Measurements from ENCODE around the gene IFNA13.
A peak's percentile ranks its signal among the peaks of the same experiment; 100 is the strongest.

Gene IFNA13

DNA sequence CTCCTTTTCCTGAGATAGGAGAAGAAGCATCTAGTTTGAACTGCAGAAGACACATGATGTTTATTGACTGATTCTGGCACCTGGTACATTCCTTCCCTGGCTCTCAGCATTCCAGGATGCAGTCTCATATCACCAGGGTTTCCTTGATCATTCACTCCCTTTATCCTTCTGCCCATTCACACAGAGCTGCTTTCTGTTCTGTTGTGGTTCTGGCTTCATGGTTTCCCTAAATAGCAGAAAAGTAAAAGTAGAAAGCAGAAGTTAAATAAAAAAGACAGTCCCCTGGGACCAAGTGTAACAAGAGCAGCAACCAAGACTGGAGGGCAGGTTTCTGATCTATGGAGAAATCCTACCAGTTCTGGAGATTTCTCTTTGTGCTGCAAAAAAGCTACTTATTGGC, 44.2 kb upstream of the IFNA13 start:
- in situ Hi-C loops (cut with HindIII; ENCODE audit: low pct_ligation_motif_present, low sequenced_read_pairs), result no loop called here
- H3K4me3 ChIP-seq (ENCODE audit: low read depth, low read length), result no peak overlapping the region
- H3K27me3 ChIP-seq (replicated peaks), result no peaks in the 10 kb centered on the region
- no peak for DNase-seq
- TF ChIP-seq, protein P1, sequence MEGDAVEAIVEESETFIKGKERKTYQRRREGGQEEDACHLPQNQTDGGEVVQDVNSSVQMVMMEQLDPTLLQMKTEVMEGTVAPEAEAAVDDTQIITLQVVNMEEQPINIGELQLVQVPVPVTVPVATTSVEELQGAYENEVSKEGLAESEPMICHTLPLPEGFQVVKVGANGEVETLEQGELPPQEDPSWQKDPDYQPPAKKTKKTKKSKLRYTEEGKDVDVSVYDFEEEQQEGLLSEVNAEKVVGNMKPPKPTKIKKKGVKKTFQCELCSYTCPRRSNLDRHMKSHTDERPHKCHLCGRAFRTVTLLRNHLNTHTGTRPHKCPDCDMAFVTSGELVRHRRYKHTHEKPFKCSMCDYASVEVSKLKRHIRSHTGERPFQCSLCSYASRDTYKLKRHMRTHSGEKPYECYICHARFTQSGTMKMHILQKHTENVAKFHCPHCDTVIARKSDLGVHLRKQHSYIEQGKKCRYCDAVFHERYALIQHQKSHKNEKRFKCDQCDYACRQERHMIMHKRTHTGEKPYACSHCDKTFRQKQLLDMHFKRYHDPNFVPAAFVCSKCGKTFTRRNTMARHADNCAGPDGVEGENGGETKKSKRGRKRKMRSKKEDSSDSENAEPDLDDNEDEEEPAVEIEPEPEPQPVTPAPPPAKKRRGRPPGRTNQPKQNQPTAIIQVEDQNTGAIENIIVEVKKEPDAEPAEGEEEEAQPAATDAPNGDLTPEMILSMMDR (IDR thresholded peaks at IDR 0.05; ENCODE audit: low read depth, low read length, missing control alignments), result no peak
- no peaks in the 10 kb centered on the region for H3K36me3 ChIP-seq (replicated peaks)
- H3K27ac ChIP-seq, result no peak overlapping the region

DNA sequence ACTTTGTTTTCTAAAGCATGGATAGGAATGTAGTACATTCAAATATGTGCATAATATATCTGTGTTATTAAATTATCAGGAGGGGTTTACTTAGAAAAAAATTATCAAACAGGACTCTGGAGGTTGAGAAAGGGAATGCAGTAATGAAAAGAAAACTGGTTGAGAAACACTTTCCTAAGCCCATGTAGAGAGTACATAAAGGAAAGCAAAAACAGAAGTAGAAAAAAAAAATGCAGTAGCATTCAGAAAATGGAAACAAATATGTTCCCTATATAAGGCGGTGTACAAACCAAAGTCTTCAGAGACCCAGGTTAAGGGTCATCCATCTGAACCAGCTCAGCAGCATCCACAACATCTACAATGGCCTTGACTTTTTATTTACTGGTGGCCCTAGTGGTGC, 41.0 kb upstream of the IFNA13 start, which contains the start of gene IFNA8:
TSS of gene IFNA8 (plus strand) at position 301 of the 400 bp plus-strand sequence. CDS start at position 361, 60 bp downstream.
- Histone ChIP-seq H3K36me3 (replicated peaks) (no peaks in the 10 kb centered on the region), H3K4me3 (ENCODE audit: low read depth, low read length) (no peak within 1 kb of the TSS), H3K27me3 (replicated peaks) (no peaks in the 10 kb centered on the region), H3K27ac (no peak within 1 kb of the TSS)
- TF ChIP-seq, protein P1 (IDR thresholded peaks at IDR 0.05; ENCODE audit: low read depth, low read length, missing control alignments), result no peak
- no peak for DNase-seq
- in situ Hi-C loops (cut with HindIII; ENCODE audit: low pct_ligation_motif_present, low sequenced_read_pairs), result no loop called here

DNA sequence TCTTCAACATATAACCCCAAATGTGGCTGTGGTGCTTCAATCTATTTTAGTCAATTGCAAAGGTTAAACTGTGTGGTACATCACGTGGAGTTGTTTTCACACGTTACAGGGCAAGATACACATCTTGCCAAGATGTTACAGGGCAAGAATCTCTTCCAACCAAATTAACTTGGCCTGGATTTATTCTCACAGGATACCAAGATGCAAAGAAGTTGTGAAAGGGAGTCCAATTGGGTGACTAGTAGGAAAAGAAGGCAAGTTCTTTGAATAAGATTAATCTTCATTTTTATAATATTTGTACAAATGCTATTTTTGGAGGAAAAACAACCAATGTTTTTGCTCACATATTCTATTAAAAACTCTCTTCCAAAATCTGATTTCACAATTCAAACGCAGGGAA, 36.3 kb upstream of the IFNA13 start:
- DNase-seq, result no peak
- no peak overlapping the region for H3K27ac ChIP-seq
- in situ Hi-C loops (cut with HindIII; ENCODE audit: low pct_ligation_motif_present, low sequenced_read_pairs), result no loop called here
- no peak overlapping the region for H3K4me3 ChIP-seq (ENCODE audit: low read depth, low read length)
- TF ChIP-seq, protein P1 (IDR thresholded peaks at IDR 0.05; ENCODE audit: low read depth, low read length, missing control alignments), result no peak
- H3K36me3 ChIP-seq (replicated peaks), result no peaks in the 10 kb centered on the region
- peaks cover 12% of the 10 kb centered on the region for H3K27me3 ChIP-seq (replicated peaks)

DNA sequence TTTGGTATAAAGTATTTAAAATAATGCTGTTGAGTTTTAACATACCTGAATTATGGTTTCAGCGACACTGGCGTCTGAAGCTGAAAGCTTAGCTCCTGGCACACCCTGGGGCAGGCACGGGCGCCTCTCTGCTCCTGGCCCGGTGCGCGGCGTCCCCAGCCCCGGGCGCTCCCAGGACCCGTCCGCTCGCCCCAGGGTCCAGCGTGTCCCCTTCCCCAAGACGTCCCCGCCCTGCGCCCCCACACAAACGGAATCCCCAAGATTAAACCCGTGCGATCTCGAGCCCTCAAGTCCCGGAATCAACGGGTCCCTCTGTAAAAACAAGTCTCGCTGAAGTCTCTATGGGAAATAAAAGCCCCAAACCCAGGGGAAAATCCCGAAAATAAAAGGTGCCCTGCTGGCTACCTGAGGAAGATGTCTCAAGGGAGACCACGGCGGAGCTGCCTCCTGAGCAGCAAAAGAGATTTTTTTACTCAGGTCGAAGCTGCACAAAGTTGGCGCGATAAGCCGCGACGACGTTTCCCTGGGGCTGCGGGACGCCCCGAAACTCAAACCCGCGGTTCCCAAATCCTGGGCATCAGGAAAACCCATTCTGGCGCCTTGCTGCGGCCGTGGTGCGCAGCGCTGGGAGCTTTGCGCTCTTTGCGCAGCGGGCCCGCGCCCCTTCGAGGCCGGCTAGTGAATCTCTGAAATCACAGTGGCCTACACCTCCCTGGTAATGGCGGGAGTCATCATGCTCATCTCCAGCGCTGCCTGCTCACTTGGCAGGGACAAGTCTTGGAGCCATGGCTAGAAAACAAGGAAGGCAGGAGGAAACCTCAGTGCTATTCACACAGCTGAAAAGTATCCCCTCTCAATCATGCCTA, 34.8 kb upstream of the IFNA13 start:
- DNase-seq, result no peak
- Histone ChIP-seq H3K27me3 (replicated peaks) (peaks cover 12% of the 10 kb centered on the region), H3K36me3 (replicated peaks) (no peaks in the 10 kb centered on the region), H3K27ac (no peak overlapping the region), H3K4me3 (ENCODE audit: low read depth, low read length) (peak overlapping the region; percentile 45)
- TF ChIP-seq, protein P1 (IDR thresholded peaks at IDR 0.05; ENCODE audit: low read depth, low read length, missing control alignments), result peak; percentile 29
- in situ Hi-C loops (cut with HindIII; ENCODE audit: low pct_ligation_motif_present, low sequenced_read_pairs), result no loop called here

DNA sequence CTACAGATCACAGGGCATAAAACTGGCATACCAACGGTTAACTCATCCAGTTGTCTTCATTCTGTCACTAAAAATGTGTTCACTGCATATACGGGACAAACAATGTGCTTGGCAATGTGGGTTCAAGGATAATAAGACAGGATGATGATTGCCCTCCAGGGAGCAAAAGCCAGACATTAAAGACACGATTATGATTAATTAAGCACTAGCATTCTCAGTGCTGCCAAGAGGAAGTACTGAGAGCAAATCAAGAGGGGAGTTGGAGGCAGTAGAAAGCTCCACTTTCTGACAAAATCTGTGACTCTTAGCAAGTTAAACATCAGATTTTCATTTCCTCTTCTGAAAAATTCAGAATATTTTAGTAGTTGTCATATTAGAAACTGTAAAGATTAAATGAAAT, 32.1 kb upstream of the IFNA13 start:
- H3K36me3 ChIP-seq (replicated peaks), result no peaks in the 10 kb centered on the region
- H3K4me3 ChIP-seq (ENCODE audit: low read depth, low read length), result no peak overlapping the region
- no peak for DNase-seq
- TF ChIP-seq, protein P1 (IDR thresholded peaks at IDR 0.05; ENCODE audit: low read depth, low read length, missing control alignments), result no peak
- peaks cover 16% of the 10 kb centered on the region for H3K27me3 ChIP-seq (replicated peaks)
- in situ Hi-C loops (cut with HindIII; ENCODE audit: low pct_ligation_motif_present, low sequenced_read_pairs), result no loop called here
- H3K27ac ChIP-seq, result no peak overlapping the region

Data from brain microvascular endothelial cell (primary cell).